Measurements from ENCODE around the gene CHID1.

The CHID1 gene

GRCh38 chr11:907668-908067 lies 2.9 kb downstream of the CHID1 start:
- no peak for DNase-seq

- DNase-seq = no peak
These were observed 4.7 kb downstream of the CHID1 start for GRCh38 chr11:905952-906351.

- no peak for DNase-seq
These were observed 6.2 kb downstream of the CHID1 start for GRCh38 chr11:904380-904779.

GRCh38 chr11:901452-902061 lies 9.1 kb downstream of the CHID1 start:
- no peak for DNase-seq

- DNase-seq = no peak
These were observed 10.1 kb downstream of the CHID1 start for GRCh38 chr11:900545-900944.

- DNase-seq = no peak
These were observed 10.9 kb downstream of the CHID1 start for GRCh38 chr11:899724-900123.

GRCh38 chr11:898540-899190 lies 11.9 kb downstream of the CHID1 start:
- peak in 1 of 2 experiments; percentile 41 for DNase-seq

GRCh38 chr11:898143-898511 lies 12.5 kb downstream of the CHID1 start:
- peak; percentile 24 to 37 for DNase-seq

GRCh38 chr11:897253-898142 lies 13.1 kb downstream of the CHID1 start:
- DNase-seq = no peak

GRCh38 chr11:895331-896110 lies 15.1 kb downstream of the CHID1 start:
- no peak for DNase-seq

GRCh38 chr11:894575-895201 lies 15.9 kb downstream of the CHID1 start:
- DNase-seq = peak in 1 of 2 experiments; percentile 22

- no peak for DNase-seq
These were observed 17.5 kb downstream of the CHID1 start for GRCh38 chr11:893008-893654.

- DNase-seq = no peak
These were observed 19.6 kb downstream of the CHID1 start for GRCh38 chr11:890794-891540.

GRCh38 chr11:889687-890475 lies 20.7 kb downstream of the CHID1 start:
- no peak for DNase-seq

GRCh38 chr11:889257-889656 lies 21.4 kb downstream of the CHID1 start:
- no peak for DNase-seq

- no peak for DNase-seq
These were observed 22.0 kb downstream of the CHID1 start for GRCh38 chr11:888310-889212.

GRCh38 chr11:887589-887988 lies 23.0 kb downstream of the CHID1 start:
- DNase-seq = no peak

GRCh38 chr11:886568-886967 lies 24.0 kb downstream of the CHID1 start:
- DNase-seq = no peak

- no peak for DNase-seq
These were observed 26.0 kb downstream of the CHID1 start for GRCh38 chr11:884578-885070.
